Measurements from ENCODE around the gene PNMA6A. TPM values are rescaled to one million over a fixed set of nuclear protein-coding genes. Genes with fewer than 3 reads are reported as not detected.
"Not testable (repeated sequence)": the region's sequence is repeated elsewhere in the genome, so short reads cannot be mapped to it uniquely, and the experiment has no call there.

PNMA6A gene
- total and polyA plus RNA-seq, 12 donors: 0.51 to 4.5 (median 1.9) TPM

- Histone ChIP-seq H3K36me3 (no peaks in the 10 kb centered on the region), H3K27me3 (peaks cover 0 to 16% (median 0%) of the 10 kb centered on the region in 7 donors), H3K9me3 (no peaks in the 10 kb centered on the region), H3K4me3 (no peak overlapping the region), H3K27ac (no peak overlapping the region), H3K4me1 (peaks cover 0 to 18% (median 0%) of the 10 kb centered on the region in 9 donors)
- intact Hi-C loops (cut with DNase I): no loop called here
- WGBS, 2 donors: 22 to 28% methylated on average over 3 of the region's 3 CpGs
- no peak for DNase-seq
- ATAC-seq: no peak
- no peak for TF ChIP-seq CTCF (IDR thresholded peaks at IDR 0.05)
Observed at GRCh38 chrX:153061732-153062131, 10.5 kb upstream of the PNMA6A start.

GRCh38 chrX:153063315-153063714 lies 8.9 kb upstream of the PNMA6A start:
- Histone ChIP-seq H3K4me1 (peaks cover 0 to 8% (median 0%) of the 10 kb centered on the region in 9 donors), H3K36me3 (no peaks in the 10 kb centered on the region), H3K27me3 (peaks cover 0 to under 1% (median 0%) of the 10 kb centered on the region in 7 donors), H3K9me3 (no peaks in the 10 kb centered on the region), H3K4me3 (no peak overlapping the region), H3K27ac (no peak overlapping the region)
- intact Hi-C loops (cut with DNase I): no loop called here
- DNase-seq (no peak), ATAC-seq (no peak)
- no peak for TF ChIP-seq CTCF (IDR thresholded peaks at IDR 0.05)

GRCh38 chrX:153064061-153064460 lies 8.2 kb upstream of the PNMA6A start:
- peaks cover 0 to 8% (median 0%) of the 10 kb centered on the region in 9 donors for H3K4me1 ChIP-seq
- intact Hi-C loops (cut with DNase I): no loop called here
- H3K27me3 ChIP-seq: no peaks in the 10 kb centered on the region
- no peaks in the 10 kb centered on the region for H3K36me3 ChIP-seq
- no peak for TF ChIP-seq CTCF (IDR thresholded peaks at IDR 0.05)
- no peak overlapping the region for H3K4me3 ChIP-seq
- no peak for DNase-seq
- no peaks in the 10 kb centered on the region for H3K9me3 ChIP-seq
- 65 to 78% methylated on average over 2 of the region's 2 CpGs for WGBS, 2 donors
- no peak overlapping the region for H3K27ac ChIP-seq
- ATAC-seq: no peak

- Histone ChIP-seq H3K4me1 (peaks cover 0 to 8% (median 0%) of the 10 kb centered on the region in 9 donors), H3K4me3 (no peak overlapping the region), H3K27ac (no peak overlapping the region), H3K27me3 (no peaks in the 10 kb centered on the region), H3K9me3 (no peaks in the 10 kb centered on the region), H3K36me3 (no peaks in the 10 kb centered on the region)
- DNase-seq: no peak
- no peak for ATAC-seq
- intact Hi-C loops (cut with DNase I): no loop called here
- TF ChIP-seq CTCF (IDR thresholded peaks at IDR 0.05): no peak
- 83 to 87% methylated on average over 5 to 6 of the region's 6 CpGs for WGBS, 2 donors
Observed at GRCh38 chrX:153065389-153065788, 6.9 kb upstream of the PNMA6A start.

GRCh38 chrX:153066402-153066801 lies 5.9 kb upstream of the PNMA6A start:
- 67 to 81% methylated on average over 1 to 3 of the region's 12 CpGs for whole genome bisulfite sequencing, 2 donors
- H3K27me3 ChIP-seq; intact Hi-C loops (cut with DNase I); H3K36me3 ChIP-seq; H3K27ac ChIP-seq; H3K4me1 ChIP-seq; H3K4me3 ChIP-seq; H3K9me3 ChIP-seq; DNase-seq: not testable (repeated sequence)
- peak in 1 of 8 donors; percentile 42 for ATAC-seq

GRCh38 chrX:153073331-153073730 lies 1.1 kb downstream of the PNMA6A start:
- 94 to 96% methylated on average over 3 of the region's 29 CpGs for WGBS, 2 donors
- H3K27ac ChIP-seq; H3K9me3 ChIP-seq; ATAC-seq; DNase-seq; H3K4me1 ChIP-seq; H3K36me3 ChIP-seq; H3K27me3 ChIP-seq; H3K4me3 ChIP-seq; intact Hi-C loops (cut with DNase I): not testable (repeated sequence)

Data from heart right ventricle (tissue), 16 donors.